ENCODE measurements around the gene FBXL5. TPM values are rescaled to one million over a fixed set of nuclear protein-coding genes. Genes with fewer than 3 reads are reported as not detected.

The FBXL5 gene
- total and polyA plus RNA-seq, 2 donors from 2014 or later: 95.3 to 98.4 TPM

DNA sequence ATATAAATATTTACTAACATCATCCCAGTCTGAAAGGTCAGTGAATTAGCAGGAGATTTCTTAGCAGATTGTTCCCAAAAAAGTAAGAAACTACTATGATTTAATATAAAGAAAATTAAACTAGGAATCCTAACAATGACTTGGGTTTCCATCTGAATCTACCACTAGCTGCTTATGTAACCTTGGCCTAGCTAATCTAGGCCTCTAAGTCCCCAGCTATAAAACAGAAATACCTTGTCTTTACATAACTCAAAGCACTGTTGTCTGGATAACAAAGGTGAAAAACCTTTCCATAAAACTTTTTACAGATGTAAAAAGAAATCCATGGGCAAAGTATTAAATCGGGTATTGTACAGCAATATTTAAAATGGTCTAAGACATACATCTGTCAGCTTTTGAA is 3.0 kb downstream of the FBXL5 start:
- Histone ChIP-seq H3K27me3 (ENCODE audit: control insufficient read depth, insufficient read depth, low read length) (no peaks in the 10 kb centered on the region), H3K9ac (ENCODE audit: low read length in 3 of 3) (peak overlapping the region in 2 of 3 donors; percentile 43 to 79), H3K4me1 (ENCODE audit: control insufficient read depth in 2 of 3, insufficient read depth in 2 of 3, low read depth in 1 of 3, low read length in 3 of 3) (peaks cover 4 to 27% (median 14%) of the 10 kb centered on the region in 3 donors), H3K36me3 (ENCODE audit: control insufficient read depth in 2 of 3, insufficient read depth in 3 of 3, low read length in 3 of 3) (no peaks in the 10 kb centered on the region), H3K9me3 (ENCODE audit: control insufficient read depth in 2 of 3, insufficient read depth in 1 of 3, low read length in 3 of 3) (no peaks in the 10 kb centered on the region), H3K4me3 (ENCODE audit: low read length in 3 of 3) (peak overlapping the region in 2 of 3 donors; percentile 36 to 84), H3K27ac (ENCODE audit: low read depth in 2 of 2, low read length in 2 of 2) (peak overlapping the region; percentile 59 to 91)
- intact Hi-C loops (cut with DNase I): no loop called here
- DNase-seq: peak in 1 of 5 donors; percentile 8
- TF ChIP-seq, protein P1, sequence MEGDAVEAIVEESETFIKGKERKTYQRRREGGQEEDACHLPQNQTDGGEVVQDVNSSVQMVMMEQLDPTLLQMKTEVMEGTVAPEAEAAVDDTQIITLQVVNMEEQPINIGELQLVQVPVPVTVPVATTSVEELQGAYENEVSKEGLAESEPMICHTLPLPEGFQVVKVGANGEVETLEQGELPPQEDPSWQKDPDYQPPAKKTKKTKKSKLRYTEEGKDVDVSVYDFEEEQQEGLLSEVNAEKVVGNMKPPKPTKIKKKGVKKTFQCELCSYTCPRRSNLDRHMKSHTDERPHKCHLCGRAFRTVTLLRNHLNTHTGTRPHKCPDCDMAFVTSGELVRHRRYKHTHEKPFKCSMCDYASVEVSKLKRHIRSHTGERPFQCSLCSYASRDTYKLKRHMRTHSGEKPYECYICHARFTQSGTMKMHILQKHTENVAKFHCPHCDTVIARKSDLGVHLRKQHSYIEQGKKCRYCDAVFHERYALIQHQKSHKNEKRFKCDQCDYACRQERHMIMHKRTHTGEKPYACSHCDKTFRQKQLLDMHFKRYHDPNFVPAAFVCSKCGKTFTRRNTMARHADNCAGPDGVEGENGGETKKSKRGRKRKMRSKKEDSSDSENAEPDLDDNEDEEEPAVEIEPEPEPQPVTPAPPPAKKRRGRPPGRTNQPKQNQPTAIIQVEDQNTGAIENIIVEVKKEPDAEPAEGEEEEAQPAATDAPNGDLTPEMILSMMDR (IDR thresholded peaks at IDR 0.05; ENCODE audit: borderline replicate concordance, extremely low read depth, insufficient read depth): no peak
- peak; percentile 47 for FAIRE-seq

DNA sequence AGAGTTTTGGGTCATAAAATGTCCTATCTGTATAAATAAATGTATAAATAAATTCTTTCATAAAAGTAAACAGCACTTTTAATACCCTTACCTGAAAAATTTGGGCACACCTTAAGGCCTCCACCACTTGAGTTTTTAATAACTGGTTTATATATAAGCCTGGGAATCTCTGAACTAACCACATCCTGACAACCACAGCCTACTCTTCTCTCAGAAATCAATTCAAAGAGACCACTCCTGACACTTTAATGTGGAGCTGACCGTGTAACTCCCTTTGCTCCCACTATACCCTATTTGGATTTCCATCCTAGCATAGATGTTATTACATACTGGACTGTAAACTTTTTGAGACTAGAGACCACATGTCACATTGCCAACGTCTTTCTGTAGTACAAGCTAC is 3.5 kb downstream of the FBXL5 start:
- DNase-seq (peak in 2 of 5 donors; percentile 22 to 34), FAIRE-seq (no peak)
- intact Hi-C loops (cut with DNase I): no loop called here
- Histone ChIP-seq H3K27me3 (ENCODE audit: control insufficient read depth, insufficient read depth, low read length) (no peaks in the 10 kb centered on the region), H3K9ac (ENCODE audit: low read length in 3 of 3) (peak overlapping the region in 2 of 3 donors; percentile 8 to 43), H3K36me3 (ENCODE audit: control insufficient read depth in 2 of 3, insufficient read depth in 3 of 3, low read length in 3 of 3) (no peaks in the 10 kb centered on the region), H3K4me3 (ENCODE audit: low read length in 3 of 3) (peak overlapping the region in 2 of 3 donors; percentile 36 to 84), H3K4me1 (ENCODE audit: control insufficient read depth in 2 of 3, insufficient read depth in 2 of 3, low read depth in 1 of 3, low read length in 3 of 3) (peaks cover 4 to 27% (median 14%) of the 10 kb centered on the region in 3 donors), H3K9me3 (ENCODE audit: control insufficient read depth in 2 of 3, insufficient read depth in 1 of 3, low read length in 3 of 3) (no peaks in the 10 kb centered on the region), H3K27ac (ENCODE audit: low read depth in 2 of 2, low read length in 2 of 2) (peak overlapping the region; percentile 59 to 91)
- TF ChIP-seq, protein P1 (IDR thresholded peaks at IDR 0.05; ENCODE audit: borderline replicate concordance, extremely low read depth, insufficient read depth): no peak

DNA sequence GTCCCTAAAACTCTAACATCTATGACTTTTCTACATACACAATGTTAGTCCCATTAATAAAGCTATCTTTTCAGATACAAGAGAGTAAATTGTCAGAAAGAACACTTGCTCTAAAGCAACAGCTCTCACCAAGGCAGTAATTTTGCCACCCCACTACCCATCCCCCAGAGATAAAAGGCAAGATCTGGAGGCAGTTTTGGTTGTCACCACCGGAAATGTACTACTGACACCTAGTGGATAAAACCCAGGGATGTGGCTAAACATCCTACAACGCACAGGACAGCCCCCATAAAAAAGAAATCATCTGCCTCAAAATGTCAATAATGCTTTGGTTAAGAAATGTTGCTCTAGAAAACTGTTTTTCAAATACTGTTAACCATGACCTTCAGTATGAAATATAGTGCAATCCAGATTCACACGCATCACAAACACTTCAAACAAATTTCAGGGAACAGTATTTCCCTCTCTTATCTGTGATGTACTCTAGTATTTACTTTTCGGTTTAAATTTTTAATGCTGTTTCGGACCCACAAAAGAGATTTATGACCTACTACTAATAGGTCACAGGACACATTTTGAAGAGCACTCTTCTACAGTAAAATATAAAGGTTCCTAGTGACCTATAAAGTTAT is 5.1 kb downstream of the FBXL5 start:
- Histone ChIP-seq H3K27me3 (ENCODE audit: control insufficient read depth, insufficient read depth, low read length) (no peaks in the 10 kb centered on the region), H3K9ac (ENCODE audit: low read length in 3 of 3) (peak overlapping the region in 1 of 3 donors; percentile 25), H3K4me1 (ENCODE audit: control insufficient read depth in 2 of 3, insufficient read depth in 2 of 3, low read depth in 1 of 3, low read length in 3 of 3) (peaks cover 4 to 19% (median 14%) of the 10 kb centered on the region in 3 donors), H3K4me3 (ENCODE audit: low read length in 3 of 3) (no peak overlapping the region), H3K27ac (ENCODE audit: low read depth in 2 of 2, low read length in 2 of 2) (peak overlapping the region in 1 of 2 donors; percentile 41), H3K9me3 (ENCODE audit: control insufficient read depth in 2 of 3, insufficient read depth in 1 of 3, low read length in 3 of 3) (no peaks in the 10 kb centered on the region), H3K36me3 (ENCODE audit: control insufficient read depth in 2 of 3, insufficient read depth in 3 of 3, low read length in 3 of 3) (no peaks in the 10 kb centered on the region)
- TF ChIP-seq, protein P1 (IDR thresholded peaks at IDR 0.05; ENCODE audit: borderline replicate concordance, extremely low read depth, insufficient read depth): peak; percentile 56
- intact Hi-C loops (cut with DNase I): no loop called here
- FAIRE-seq (no peak), DNase-seq (peak in 3 of 5 donors; percentile 18 to 76 (median 57))
